ENCODE measurements around the gene WHRN. TPM values are rescaled to one million over a fixed set of nuclear protein-coding genes. Genes with fewer than 3 reads are reported as not detected.

WHRN gene
- total RNA-seq, 1 experiment from 2014 or later, result 24.3 TPM

DNA sequence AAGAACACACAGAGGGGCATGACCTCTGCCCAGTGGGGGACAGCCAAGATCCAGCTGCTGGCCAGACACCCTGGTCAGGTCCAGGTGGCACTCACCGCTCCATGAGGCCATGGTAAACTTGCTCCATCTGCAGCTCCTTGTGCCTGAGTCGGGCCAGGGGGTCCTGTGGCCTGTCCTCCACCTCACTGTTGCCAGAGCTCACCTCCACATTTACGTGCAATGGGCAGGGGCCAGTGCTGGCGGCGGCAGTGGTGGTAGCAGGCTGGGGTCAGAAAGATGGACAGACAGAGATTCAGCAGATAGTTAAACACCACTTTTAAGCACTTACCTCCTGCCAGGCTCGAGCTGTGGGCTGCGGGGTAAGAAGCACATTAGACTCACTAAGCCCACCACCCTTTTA is 145.5 kb downstream of the WHRN start:
- CTCF ChIA-PET, result no interaction called here
- Mint-ChIP-seq H3K36me3 (peaks cover 51% of the 10 kb centered on the region), H3K27ac (no peak overlapping the region), H3K9me3 (no peaks in the 10 kb centered on the region), H3K27me3 (ENCODE audit: low read depth) (no peaks in the 10 kb centered on the region), H3K4me3 (no peak overlapping the region), H3K4me1 (no peaks in the 10 kb centered on the region)
- ATAC-seq (no peak), DNase-seq (ENCODE audit: low spot score) (no peak)
- POLR2A ChIA-PET, result no interaction called here
- TF ChIP-seq, protein P1, sequence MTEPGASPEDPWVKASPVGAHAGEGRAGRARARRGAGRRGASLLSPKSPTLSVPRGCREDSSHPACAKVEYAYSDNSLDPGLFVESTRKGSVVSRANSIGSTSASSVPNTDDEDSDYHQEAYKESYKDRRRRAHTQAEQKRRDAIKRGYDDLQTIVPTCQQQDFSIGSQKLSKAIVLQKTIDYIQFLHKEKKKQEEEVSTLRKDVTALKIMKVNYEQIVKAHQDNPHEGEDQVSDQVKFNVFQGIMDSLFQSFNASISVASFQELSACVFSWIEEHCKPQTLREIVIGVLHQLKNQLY (CRISPR knock-in tag; IDR thresholded peaks at IDR 0.05), result no peak
- TF ChIP-seq ELF4 (CRISPR knock-in tag; IDR thresholded peaks at IDR 0.05; ENCODE audit: low read depth) (no peak), CBFB (CRISPR knock-in tag; IDR thresholded peaks at IDR 0.05; ENCODE audit: low read depth) (no peak), JAZF1 (CRISPR knock-in tag; IDR thresholded peaks at IDR 0.05) (no peak), JUN (CRISPR knock-in tag; IDR thresholded peaks at IDR 0.05) (no peak), MYBL2 (CRISPR knock-in tag; IDR thresholded peaks at IDR 0.05) (no peak), NR2C2 (CRISPR knock-in tag; IDR thresholded peaks at IDR 0.05) (no peak), ZNF317 (CRISPR knock-in tag; IDR thresholded peaks at IDR 0.05; ENCODE audit: borderline replicate concordance, low read depth) (no peak), RELA (CRISPR knock-in tag; IDR thresholded peaks at IDR 0.05; ENCODE audit: borderline replicate concordance) (no peak), NR1H2 (CRISPR knock-in tag; IDR thresholded peaks at IDR 0.05) (no peak), TP53 (CRISPR knock-in tag; IDR thresholded peaks at IDR 0.05) (no peak), ATF1 (CRISPR knock-in tag; IDR thresholded peaks at IDR 0.05) (no peak), ESRRA (CRISPR knock-in tag; IDR thresholded peaks at IDR 0.05; ENCODE audit: borderline replicate concordance) (no peak)
- TF ChIP-seq, protein P2, sequence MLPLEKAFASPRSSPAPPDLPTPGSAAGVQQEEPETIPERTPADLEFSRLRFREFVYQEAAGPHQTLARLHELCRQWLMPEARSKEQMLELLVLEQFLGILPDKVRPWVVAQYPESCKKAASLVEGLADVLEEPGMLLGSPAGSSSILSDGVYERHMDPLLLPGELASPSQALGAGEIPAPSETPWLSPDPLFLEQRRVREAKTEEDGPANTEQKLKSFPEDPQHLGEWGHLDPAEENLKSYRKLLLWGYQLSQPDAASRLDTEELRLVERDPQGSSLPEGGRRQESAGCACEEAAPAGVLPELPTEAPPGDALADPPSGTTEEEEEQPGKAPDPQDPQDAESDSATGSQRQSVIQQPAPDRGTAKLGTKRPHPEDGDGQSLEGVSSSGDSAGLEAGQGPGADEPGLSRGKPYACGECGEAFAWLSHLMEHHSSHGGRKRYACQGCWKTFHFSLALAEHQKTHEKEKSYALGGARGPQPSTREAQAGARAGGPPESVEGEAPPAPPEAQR (CRISPR knock-in tag; IDR thresholded peaks at IDR 0.05), result no peak
- TF ChIP-seq, protein P3, sequence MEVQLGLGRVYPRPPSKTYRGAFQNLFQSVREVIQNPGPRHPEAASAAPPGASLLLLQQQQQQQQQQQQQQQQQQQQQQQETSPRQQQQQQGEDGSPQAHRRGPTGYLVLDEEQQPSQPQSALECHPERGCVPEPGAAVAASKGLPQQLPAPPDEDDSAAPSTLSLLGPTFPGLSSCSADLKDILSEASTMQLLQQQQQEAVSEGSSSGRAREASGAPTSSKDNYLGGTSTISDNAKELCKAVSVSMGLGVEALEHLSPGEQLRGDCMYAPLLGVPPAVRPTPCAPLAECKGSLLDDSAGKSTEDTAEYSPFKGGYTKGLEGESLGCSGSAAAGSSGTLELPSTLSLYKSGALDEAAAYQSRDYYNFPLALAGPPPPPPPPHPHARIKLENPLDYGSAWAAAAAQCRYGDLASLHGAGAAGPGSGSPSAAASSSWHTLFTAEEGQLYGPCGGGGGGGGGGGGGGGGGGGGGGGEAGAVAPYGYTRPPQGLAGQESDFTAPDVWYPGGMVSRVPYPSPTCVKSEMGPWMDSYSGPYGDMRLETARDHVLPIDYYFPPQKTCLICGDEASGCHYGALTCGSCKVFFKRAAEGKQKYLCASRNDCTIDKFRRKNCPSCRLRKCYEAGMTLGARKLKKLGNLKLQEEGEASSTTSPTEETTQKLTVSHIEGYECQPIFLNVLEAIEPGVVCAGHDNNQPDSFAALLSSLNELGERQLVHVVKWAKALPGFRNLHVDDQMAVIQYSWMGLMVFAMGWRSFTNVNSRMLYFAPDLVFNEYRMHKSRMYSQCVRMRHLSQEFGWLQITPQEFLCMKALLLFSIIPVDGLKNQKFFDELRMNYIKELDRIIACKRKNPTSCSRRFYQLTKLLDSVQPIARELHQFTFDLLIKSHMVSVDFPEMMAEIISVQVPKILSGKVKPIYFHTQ (CRISPR knock-in tag; IDR thresholded peaks at IDR 0.05), result no peak
- TF ChIP-seq, protein P4, sequence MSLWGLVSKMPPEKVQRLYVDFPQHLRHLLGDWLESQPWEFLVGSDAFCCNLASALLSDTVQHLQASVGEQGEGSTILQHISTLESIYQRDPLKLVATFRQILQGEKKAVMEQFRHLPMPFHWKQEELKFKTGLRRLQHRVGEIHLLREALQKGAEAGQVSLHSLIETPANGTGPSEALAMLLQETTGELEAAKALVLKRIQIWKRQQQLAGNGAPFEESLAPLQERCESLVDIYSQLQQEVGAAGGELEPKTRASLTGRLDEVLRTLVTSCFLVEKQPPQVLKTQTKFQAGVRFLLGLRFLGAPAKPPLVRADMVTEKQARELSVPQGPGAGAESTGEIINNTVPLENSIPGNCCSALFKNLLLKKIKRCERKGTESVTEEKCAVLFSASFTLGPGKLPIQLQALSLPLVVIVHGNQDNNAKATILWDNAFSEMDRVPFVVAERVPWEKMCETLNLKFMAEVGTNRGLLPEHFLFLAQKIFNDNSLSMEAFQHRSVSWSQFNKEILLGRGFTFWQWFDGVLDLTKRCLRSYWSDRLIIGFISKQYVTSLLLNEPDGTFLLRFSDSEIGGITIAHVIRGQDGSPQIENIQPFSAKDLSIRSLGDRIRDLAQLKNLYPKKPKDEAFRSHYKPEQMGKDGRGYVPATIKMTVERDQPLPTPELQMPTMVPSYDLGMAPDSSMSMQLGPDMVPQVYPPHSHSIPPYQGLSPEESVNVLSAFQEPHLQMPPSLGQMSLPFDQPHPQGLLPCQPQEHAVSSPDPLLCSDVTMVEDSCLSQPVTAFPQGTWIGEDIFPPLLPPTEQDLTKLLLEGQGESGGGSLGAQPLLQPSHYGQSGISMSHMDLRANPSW (CRISPR knock-in tag; conservative IDR thresholded peaks at IDR 0.05; ENCODE audit: low read depth), result no peak
- TF ChIP-seq, protein P5, sequence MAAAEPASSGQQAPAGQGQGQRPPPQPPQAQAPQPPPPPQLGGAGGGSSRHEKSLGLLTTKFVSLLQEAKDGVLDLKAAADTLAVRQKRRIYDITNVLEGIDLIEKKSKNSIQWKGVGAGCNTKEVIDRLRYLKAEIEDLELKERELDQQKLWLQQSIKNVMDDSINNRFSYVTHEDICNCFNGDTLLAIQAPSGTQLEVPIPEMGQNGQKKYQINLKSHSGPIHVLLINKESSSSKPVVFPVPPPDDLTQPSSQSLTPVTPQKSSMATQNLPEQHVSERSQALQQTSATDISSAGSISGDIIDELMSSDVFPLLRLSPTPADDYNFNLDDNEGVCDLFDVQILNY (CRISPR knock-in tag; IDR thresholded peaks at IDR 0.05), result no peak

DNA sequence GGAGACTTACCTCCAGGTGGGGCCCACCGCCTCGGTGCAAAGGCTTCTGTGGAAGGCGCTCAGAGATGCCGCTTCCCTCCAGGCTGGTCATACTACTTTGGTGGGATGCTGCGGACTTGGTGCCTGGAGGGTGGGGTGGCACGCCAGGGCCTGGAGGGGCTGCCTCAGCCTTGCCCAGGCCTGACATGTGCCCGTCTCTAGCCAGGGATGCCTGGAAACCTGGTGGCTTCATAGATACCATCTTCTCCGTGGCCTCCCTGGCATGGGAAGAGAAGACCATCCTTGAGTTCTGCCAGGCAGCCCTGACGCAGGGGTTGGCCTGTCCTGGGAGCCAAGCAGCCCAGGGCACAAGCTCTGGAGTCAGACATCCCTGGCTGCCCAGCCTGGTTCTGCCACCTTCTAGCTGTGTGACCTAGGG is 147.4 kb downstream of the WHRN start:
- CTCF ChIA-PET, result no interaction called here
- no peaks in the 10 kb centered on the region for H3K4me1 Mint-ChIP-seq

More for the DNA sequence above, 147.4 kb downstream of the WHRN start:
- no peak for DNase-seq (ENCODE audit: low spot score)
- Mint-ChIP-seq H3K27me3 (ENCODE audit: low read depth) (no peaks in the 10 kb centered on the region), H3K4me3 (no peak overlapping the region), H3K27ac (no peak overlapping the region), H3K36me3 (peaks cover 46% of the 10 kb centered on the region), H3K9me3 (no peaks in the 10 kb centered on the region)
- ATAC-seq, result no peak
- TF ChIP-seq RORB (CRISPR knock-in tag; IDR thresholded peaks at IDR 0.05) (no peak), ZNF232 (CRISPR knock-in tag; IDR thresholded peaks at IDR 0.05) (no peak)
- POLR2A ChIA-PET, result no interaction called here
